ENCODE data around the gene KCNAB2. TPM values are rescaled to one million over a fixed set of nuclear protein-coding genes. Genes with fewer than 3 reads are reported as not detected.

KCNAB2 gene
- polyA plus RNA-seq, 1 experiment = 10.3 TPM

- ChIA-PET CTCF (interaction anchor here (1.2 to 1.4 kb wide), 3 partner anchors 13 to 178 kb away, joined by 3 to 5 read pairs (median 4); no protein-coding TSS in a partner anchor), POLR2A (no interaction called here)
- Histone ChIP-seq H3K36me3 (ENCODE audit: control insufficient read depth, insufficient read depth, low read length) (no peaks in the 10 kb centered on the region), H3K4me3 (ENCODE audit: low read depth, low read length) (no peak overlapping the region), H3K27me3 (ENCODE audit: control insufficient read depth, insufficient read depth, low read length) (peaks cover 2% of the 10 kb centered on the region; the same call in 1 of the 2 replicates)
- no peak for DNase-seq (ENCODE audit: low read depth)
- TF ChIP-seq CTCF (IDR thresholded peaks at IDR 0.05; ENCODE audit: insufficient read depth, low read depth, low read length) = no peak
Measured at GRCh38 chr1:6028042-6028850, 17.4 kb upstream of the KCNAB2 start.

GRCh38 chr1:6029351-6029750 is 16.3 kb upstream of the KCNAB2 start:
- no peak overlapping the region for H3K4me3 ChIP-seq (ENCODE audit: low read depth, low read length)
- peaks cover 2% of the 10 kb centered on the region; the same call in 1 of the 2 replicates for H3K27me3 ChIP-seq (ENCODE audit: control insufficient read depth, insufficient read depth, low read length)
- no peak for DNase-seq (ENCODE audit: low read depth)
- TF ChIP-seq CTCF (IDR thresholded peaks at IDR 0.05; ENCODE audit: insufficient read depth, low read depth, low read length) = no peak
- no peaks in the 10 kb centered on the region for H3K36me3 ChIP-seq (ENCODE audit: control insufficient read depth, insufficient read depth, low read length)
- CTCF ChIA-PET = interaction anchor here (1.2 kb wide), 1 partner anchor 177 kb away, joined by 3 read pairs; no protein-coding TSS in a partner anchor
- POLR2A ChIA-PET = no interaction called here

GRCh38 chr1:6030132-6030531 is 15.6 kb upstream of the KCNAB2 start:
- no peak for DNase-seq (ENCODE audit: low read depth)
- H3K4me3 ChIP-seq (ENCODE audit: low read depth, low read length) = no peak overlapping the region
- H3K27me3 ChIP-seq (ENCODE audit: control insufficient read depth, insufficient read depth, low read length) = peaks cover 2% of the 10 kb centered on the region; the same call in 1 of the 2 replicates
- TF ChIP-seq CTCF (IDR thresholded peaks at IDR 0.05; ENCODE audit: insufficient read depth, low read depth, low read length) = no peak
- ChIA-PET CTCF (no interaction called here), POLR2A (no interaction called here)
- no peaks in the 10 kb centered on the region for H3K36me3 ChIP-seq (ENCODE audit: control insufficient read depth, insufficient read depth, low read length)

GRCh38 chr1:6030547-6031261 is 15.0 kb upstream of the KCNAB2 start:
- ChIA-PET POLR2A (no interaction called here), CTCF (no interaction called here)
- Histone ChIP-seq H3K27me3 (ENCODE audit: control insufficient read depth, insufficient read depth, low read length) (peaks cover 2% of the 10 kb centered on the region; the same call in 1 of the 2 replicates), H3K4me3 (ENCODE audit: low read depth, low read length) (no peak overlapping the region), H3K36me3 (ENCODE audit: control insufficient read depth, insufficient read depth, low read length) (no peaks in the 10 kb centered on the region)
- TF ChIP-seq CTCF (IDR thresholded peaks at IDR 0.05; ENCODE audit: insufficient read depth, low read depth, low read length) = no peak
- no peak for DNase-seq (ENCODE audit: low read depth)

GRCh38 chr1:6033124-6033523 is 12.6 kb upstream of the KCNAB2 start:
- H3K27me3 ChIP-seq (ENCODE audit: control insufficient read depth, insufficient read depth, low read length) = peaks cover 2% of the 10 kb centered on the region; the same call in 1 of the 2 replicates
- ChIA-PET POLR2A (no interaction called here), CTCF (interaction anchor here (0.7 to 2.3 kb wide), 5 partner anchors 8 to 212 kb away, joined by 3 to 14 read pairs (median 10); no protein-coding TSS in a partner anchor)
- no peak for DNase-seq (ENCODE audit: low read depth)
- TF ChIP-seq CTCF (IDR thresholded peaks at IDR 0.05; ENCODE audit: insufficient read depth, low read depth, low read length) = no peak
- no peak overlapping the region for H3K4me3 ChIP-seq (ENCODE audit: low read depth, low read length)
- no peaks in the 10 kb centered on the region for H3K36me3 ChIP-seq (ENCODE audit: control insufficient read depth, insufficient read depth, low read length)
